ENCODE results near the gene GASK1A. TPM values are rescaled to one million over a fixed set of nuclear protein-coding genes. Genes with fewer than 3 reads are reported as not detected.

Gene GASK1A
- total and polyA plus RNA-seq, 10 of the 15 experiments (the other 5 are each of a cell fraction or from before 2014, with no cell fraction given), result 0.18 TPM; not detected in 9

DNA sequence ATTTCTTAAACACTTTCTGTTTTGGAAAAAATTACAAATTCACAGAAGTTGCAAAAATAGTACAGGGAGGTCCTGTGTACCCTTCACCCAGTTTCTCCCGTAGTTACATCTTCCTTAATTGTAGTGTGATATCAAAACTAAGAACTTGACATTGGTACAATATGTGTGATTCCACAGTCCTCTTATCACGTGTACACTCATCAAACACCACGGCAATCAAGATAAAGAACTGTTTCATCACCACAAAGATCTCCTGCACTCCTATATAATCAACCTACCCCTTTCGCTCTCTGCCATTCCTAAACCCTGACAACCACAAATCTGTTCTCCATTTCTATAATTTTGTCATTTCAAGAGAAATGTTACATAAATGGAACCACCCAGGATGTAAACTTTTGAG lies 95.4 kb downstream of the GASK1A start:
- no peak overlapping the region for H3K4me3 ChIP-seq
- H3K79me2 ChIP-seq (ENCODE audit: control insufficient read depth, insufficient read depth, low read length), result no peaks in the 10 kb centered on the region
- H4K20me1 ChIP-seq (ENCODE audit: control insufficient read depth, insufficient read depth), result no peaks in the 10 kb centered on the region
- intact Hi-C loops (cut with micrococcal nuclease; ENCODE audit: unreplicated experiment), result no loop called here
- ChIA-PET RAD21 (ENCODE audit: unreplicated experiment) (interaction anchor here (4.5 kb wide), 1 partner anchor 112 kb away, joined by 50 read pairs; no protein-coding TSS in a partner anchor), SMC1A (ENCODE audit: uncharacterized antibody, unreplicated experiment) (no interaction called here), CTCF (interaction anchor here (4.3 kb wide), 1 partner anchor 112 kb away, joined by 87 read pairs; no protein-coding TSS in a partner anchor), POLR2A (no interaction called here)
- no TSS peak for BruUV-seq (replicated peaks)
- ATAC-seq, result no peak
- H3K4me2 ChIP-seq (ENCODE audit: control insufficient read depth, insufficient read depth), result no peak overlapping the region
- no peaks in the 10 kb centered on the region; a peak in 1 of 4 replicates for H3K27me3 ChIP-seq (replicated peaks in 1 of 2; ENCODE audit: control insufficient read depth in 2 of 2, insufficient read depth in 2 of 2, low read length in 1 of 2)
- in situ Hi-C loops (cut with MboI), result no loop called here
- H3K9me3 ChIP-seq (replicated peaks; ENCODE audit: control insufficient read depth, insufficient read depth, low read length), result no peaks in the 10 kb centered on the region
- no peak overlapping the region for H2AFZ ChIP-seq (ENCODE audit: control insufficient read depth, low read depth, low read length)
- H3K36me3 ChIP-seq (ENCODE audit: control insufficient read depth in 2 of 2, insufficient read depth in 2 of 2, low read length in 1 of 2), result no peaks in the 10 kb centered on the region
- H3K27ac ChIP-seq (ENCODE audit: control insufficient read depth, insufficient read depth), result no peak overlapping the region
- H3K4me1 ChIP-seq (ENCODE audit: control insufficient read depth, insufficient read depth, low read length), result no peaks in the 10 kb centered on the region
- no peak for DNase-seq (ENCODE audit: low read depth, low spot score)
- H3K9ac ChIP-seq (ENCODE audit: control insufficient read depth, insufficient read depth, low read length), result no peak overlapping the region
- WGBS (ENCODE audit: insufficient coverage, insufficient replicate concordance, low lambda C conversion rate, missing lambda C conversion rate), result 20% methylated on average over 4 of the region's 4 CpGs
- FAIRE-seq, result no peak
- TF ChIP-seq RELA (IDR thresholded peaks at IDR 0.05; ENCODE audit: borderline replicate concordance, partially characterized antibody) (no peak), TCF7 (IDR thresholded peaks at IDR 0.05; ENCODE audit: borderline replicate concordance) (no peak), ZNF274 (IDR thresholded peaks at IDR 0.05; ENCODE audit: insufficient read depth, insufficient read length) (no peak), RUNX3 (IDR thresholded peaks at IDR 0.05; ENCODE audit: low read length) (no peak), IKZF1 (conservative IDR thresholded peaks at IDR 0.05) (no peak), HCFC1 (IDR thresholded peaks at IDR 0.05; ENCODE audit: low read length) (no peak), CREM (IDR thresholded peaks at IDR 0.05; ENCODE audit: low read depth) (no peak), ETV6 (conservative IDR thresholded peaks at IDR 0.05 in 1 of 2, IDR thresholded peaks at IDR 0.05 in 1 of 2; ENCODE audit: borderline replicate concordance in 1 of 2, low read depth in 1 of 2) (no peak), TCF3 (IDR thresholded peaks at IDR 0.05; ENCODE audit: borderline replicate concordance, insufficient read depth, low read depth, low read length) (no peak), DPF2 (IDR thresholded peaks at IDR 0.05) (no peak), SUPT20H (IDR thresholded peaks at IDR 0.05; ENCODE audit: borderline replicate concordance, control insufficient read depth, low read depth, low read length) (no peak), KAT2A (conservative IDR thresholded peaks at IDR 0.05; ENCODE audit: control insufficient read depth, low read depth, low read length) (no peak), CHD4 (IDR thresholded peaks at IDR 0.05) (no peak), IRF4 (IDR thresholded peaks at IDR 0.05; ENCODE audit: low read depth, low read length) (no peak)
- TF ChIP-seq, protein P1, sequence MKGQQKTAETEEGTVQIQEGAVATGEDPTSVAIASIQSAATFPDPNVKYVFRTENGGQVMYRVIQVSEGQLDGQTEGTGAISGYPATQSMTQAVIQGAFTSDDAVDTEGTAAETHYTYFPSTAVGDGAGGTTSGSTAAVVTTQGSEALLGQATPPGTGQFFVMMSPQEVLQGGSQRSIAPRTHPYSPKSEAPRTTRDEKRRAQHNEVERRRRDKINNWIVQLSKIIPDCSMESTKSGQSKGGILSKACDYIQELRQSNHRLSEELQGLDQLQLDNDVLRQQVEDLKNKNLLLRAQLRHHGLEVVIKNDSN (IDR thresholded peaks at IDR 0.05; ENCODE audit: borderline replicate concordance, extremely low read length, insufficient read depth, low read depth, low read length), result no peak
- TF ChIP-seq, protein P2, sequence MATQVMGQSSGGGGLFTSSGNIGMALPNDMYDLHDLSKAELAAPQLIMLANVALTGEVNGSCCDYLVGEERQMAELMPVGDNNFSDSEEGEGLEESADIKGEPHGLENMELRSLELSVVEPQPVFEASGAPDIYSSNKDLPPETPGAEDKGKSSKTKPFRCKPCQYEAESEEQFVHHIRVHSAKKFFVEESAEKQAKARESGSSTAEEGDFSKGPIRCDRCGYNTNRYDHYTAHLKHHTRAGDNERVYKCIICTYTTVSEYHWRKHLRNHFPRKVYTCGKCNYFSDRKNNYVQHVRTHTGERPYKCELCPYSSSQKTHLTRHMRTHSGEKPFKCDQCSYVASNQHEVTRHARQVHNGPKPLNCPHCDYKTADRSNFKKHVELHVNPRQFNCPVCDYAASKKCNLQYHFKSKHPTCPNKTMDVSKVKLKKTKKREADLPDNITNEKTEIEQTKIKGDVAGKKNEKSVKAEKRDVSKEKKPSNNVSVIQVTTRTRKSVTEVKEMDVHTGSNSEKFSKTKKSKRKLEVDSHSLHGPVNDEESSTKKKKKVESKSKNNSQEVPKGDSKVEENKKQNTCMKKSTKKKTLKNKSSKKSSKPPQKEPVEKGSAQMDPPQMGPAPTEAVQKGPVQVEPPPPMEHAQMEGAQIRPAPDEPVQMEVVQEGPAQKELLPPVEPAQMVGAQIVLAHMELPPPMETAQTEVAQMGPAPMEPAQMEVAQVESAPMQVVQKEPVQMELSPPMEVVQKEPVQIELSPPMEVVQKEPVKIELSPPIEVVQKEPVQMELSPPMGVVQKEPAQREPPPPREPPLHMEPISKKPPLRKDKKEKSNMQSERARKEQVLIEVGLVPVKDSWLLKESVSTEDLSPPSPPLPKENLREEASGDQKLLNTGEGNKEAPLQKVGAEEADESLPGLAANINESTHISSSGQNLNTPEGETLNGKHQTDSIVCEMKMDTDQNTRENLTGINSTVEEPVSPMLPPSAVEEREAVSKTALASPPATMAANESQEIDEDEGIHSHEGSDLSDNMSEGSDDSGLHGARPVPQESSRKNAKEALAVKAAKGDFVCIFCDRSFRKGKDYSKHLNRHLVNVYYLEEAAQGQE (IDR thresholded peaks at IDR 0.05; ENCODE audit: low read depth, low read length), result no peak
- TF ChIP-seq, protein P3, sequence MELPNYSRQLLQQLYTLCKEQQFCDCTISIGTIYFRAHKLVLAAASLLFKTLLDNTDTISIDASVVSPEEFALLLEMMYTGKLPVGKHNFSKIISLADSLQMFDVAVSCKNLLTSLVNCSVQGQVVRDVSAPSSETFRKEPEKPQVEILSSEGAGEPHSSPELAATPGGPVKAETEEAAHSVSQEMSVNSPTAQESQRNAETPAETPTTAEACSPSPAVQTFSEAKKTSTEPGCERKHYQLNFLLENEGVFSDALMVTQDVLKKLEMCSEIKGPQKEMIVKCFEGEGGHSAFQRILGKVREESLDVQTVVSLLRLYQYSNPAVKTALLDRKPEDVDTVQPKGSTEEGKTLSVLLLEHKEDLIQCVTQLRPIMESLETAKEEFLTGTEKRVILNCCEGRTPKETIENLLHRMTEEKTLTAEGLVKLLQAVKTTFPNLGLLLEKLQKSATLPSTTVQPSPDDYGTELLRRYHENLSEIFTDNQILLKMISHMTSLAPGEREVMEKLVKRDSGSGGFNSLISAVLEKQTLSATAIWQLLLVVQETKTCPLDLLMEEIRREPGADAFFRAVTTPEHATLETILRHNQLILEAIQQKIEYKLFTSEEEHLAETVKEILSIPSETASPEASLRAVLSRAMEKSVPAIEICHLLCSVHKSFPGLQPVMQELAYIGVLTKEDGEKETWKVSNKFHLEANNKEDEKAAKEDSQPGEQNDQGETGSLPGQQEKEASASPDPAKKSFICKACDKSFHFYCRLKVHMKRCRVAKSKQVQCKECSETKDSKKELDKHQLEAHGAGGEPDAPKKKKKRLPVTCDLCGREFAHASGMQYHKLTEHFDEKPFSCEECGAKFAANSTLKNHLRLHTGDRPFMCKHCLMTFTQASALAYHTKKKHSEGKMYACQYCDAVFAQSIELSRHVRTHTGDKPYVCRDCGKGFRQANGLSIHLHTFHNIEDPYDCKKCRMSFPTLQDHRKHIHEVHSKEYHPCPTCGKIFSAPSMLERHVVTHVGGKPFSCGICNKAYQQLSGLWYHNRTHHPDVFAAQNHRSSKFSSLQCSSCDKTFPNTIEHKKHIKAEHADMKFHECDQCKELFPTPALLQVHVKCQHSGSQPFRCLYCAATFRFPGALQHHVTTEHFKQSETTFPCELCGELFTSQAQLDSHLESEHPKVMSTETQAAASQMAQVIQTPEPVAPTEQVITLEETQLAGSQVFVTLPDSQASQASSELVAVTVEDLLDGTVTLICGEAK (IDR thresholded peaks at IDR 0.05; ENCODE audit: borderline replicate concordance), result no peak

All from GM12878 (cell line).